H1 (cell line): ENCODE measurements around the gene DNAJC6. TPM values are rescaled to one million over a fixed set of nuclear protein-coding genes. Genes with fewer than 3 reads are reported as not detected.

Experiments
- SAP30 ChIP-seq: fragments of 300-600 bp; sonication (generic); IDR thresholded peaks from 2 replicates; pipeline ENCODE4 v1.7.1; 2012; ENCODE audit warnings: low read length, moderate library complexity, mild to moderate bottlenecking, inconsistent platforms; ENCODE audit not compliant: insufficient read depth, insufficient replicate concordance
- SIRT6 ChIP-seq: IDR thresholded peaks from one replicate; pipeline ENCODE4 v1.7.1; 2012; ENCODE audit warnings: low read length, inconsistent platforms
- polyA plus RNA-seq, 7 experiments: library from polyadenylated mRNA; depleted of rRNA in 3 of 7; stranded (reverse) in 5 of 7; unstranded in 2 of 7; fragments of >200 nt in 5 of 7; fragments of 200-250 nt in 2 of 7; gene quantifications; 1 replicate in 5 of 7; 2 replicates in 1 of 7; 4 replicates in 1 of 7; pipeline versions ENCODE4 v1.2.1 to v1.2.3, GENCODE V29; 2011 to 2013; ENCODE audit warnings: missing spikeins in 2 of 7, mixed read lengths in 2 of 7
- total RNA-seq: library from RNA; stranded (reverse); fragmentation: NEBNext Ultra II Directional; extraction: Animal tissue kit (Norgen Biotek cat#: 25700); gene quantifications from 2 replicates; pipeline ENCODE4 v1.2.1, GENCODE V29; 2021
- TF ChIP-seq, protein P1 (sequence below): fragments of 300-600 bp; sonication (generic); IDR thresholded peaks from 2 replicates; pipeline ENCODE4 v1.7.1; 2012; ENCODE audit warnings: low read length, moderate library complexity, mild to moderate bottlenecking, inconsistent platforms; ENCODE audit not compliant: insufficient replicate concordance

The DNAJC6 gene
- total and polyA plus RNA-seq, 2 of the 8 experiments (the other 6 are each of a cell fraction or from before 2014, with no cell fraction given): 1.6 to 3.0 TPM

- TF ChIP-seq, protein P1, sequence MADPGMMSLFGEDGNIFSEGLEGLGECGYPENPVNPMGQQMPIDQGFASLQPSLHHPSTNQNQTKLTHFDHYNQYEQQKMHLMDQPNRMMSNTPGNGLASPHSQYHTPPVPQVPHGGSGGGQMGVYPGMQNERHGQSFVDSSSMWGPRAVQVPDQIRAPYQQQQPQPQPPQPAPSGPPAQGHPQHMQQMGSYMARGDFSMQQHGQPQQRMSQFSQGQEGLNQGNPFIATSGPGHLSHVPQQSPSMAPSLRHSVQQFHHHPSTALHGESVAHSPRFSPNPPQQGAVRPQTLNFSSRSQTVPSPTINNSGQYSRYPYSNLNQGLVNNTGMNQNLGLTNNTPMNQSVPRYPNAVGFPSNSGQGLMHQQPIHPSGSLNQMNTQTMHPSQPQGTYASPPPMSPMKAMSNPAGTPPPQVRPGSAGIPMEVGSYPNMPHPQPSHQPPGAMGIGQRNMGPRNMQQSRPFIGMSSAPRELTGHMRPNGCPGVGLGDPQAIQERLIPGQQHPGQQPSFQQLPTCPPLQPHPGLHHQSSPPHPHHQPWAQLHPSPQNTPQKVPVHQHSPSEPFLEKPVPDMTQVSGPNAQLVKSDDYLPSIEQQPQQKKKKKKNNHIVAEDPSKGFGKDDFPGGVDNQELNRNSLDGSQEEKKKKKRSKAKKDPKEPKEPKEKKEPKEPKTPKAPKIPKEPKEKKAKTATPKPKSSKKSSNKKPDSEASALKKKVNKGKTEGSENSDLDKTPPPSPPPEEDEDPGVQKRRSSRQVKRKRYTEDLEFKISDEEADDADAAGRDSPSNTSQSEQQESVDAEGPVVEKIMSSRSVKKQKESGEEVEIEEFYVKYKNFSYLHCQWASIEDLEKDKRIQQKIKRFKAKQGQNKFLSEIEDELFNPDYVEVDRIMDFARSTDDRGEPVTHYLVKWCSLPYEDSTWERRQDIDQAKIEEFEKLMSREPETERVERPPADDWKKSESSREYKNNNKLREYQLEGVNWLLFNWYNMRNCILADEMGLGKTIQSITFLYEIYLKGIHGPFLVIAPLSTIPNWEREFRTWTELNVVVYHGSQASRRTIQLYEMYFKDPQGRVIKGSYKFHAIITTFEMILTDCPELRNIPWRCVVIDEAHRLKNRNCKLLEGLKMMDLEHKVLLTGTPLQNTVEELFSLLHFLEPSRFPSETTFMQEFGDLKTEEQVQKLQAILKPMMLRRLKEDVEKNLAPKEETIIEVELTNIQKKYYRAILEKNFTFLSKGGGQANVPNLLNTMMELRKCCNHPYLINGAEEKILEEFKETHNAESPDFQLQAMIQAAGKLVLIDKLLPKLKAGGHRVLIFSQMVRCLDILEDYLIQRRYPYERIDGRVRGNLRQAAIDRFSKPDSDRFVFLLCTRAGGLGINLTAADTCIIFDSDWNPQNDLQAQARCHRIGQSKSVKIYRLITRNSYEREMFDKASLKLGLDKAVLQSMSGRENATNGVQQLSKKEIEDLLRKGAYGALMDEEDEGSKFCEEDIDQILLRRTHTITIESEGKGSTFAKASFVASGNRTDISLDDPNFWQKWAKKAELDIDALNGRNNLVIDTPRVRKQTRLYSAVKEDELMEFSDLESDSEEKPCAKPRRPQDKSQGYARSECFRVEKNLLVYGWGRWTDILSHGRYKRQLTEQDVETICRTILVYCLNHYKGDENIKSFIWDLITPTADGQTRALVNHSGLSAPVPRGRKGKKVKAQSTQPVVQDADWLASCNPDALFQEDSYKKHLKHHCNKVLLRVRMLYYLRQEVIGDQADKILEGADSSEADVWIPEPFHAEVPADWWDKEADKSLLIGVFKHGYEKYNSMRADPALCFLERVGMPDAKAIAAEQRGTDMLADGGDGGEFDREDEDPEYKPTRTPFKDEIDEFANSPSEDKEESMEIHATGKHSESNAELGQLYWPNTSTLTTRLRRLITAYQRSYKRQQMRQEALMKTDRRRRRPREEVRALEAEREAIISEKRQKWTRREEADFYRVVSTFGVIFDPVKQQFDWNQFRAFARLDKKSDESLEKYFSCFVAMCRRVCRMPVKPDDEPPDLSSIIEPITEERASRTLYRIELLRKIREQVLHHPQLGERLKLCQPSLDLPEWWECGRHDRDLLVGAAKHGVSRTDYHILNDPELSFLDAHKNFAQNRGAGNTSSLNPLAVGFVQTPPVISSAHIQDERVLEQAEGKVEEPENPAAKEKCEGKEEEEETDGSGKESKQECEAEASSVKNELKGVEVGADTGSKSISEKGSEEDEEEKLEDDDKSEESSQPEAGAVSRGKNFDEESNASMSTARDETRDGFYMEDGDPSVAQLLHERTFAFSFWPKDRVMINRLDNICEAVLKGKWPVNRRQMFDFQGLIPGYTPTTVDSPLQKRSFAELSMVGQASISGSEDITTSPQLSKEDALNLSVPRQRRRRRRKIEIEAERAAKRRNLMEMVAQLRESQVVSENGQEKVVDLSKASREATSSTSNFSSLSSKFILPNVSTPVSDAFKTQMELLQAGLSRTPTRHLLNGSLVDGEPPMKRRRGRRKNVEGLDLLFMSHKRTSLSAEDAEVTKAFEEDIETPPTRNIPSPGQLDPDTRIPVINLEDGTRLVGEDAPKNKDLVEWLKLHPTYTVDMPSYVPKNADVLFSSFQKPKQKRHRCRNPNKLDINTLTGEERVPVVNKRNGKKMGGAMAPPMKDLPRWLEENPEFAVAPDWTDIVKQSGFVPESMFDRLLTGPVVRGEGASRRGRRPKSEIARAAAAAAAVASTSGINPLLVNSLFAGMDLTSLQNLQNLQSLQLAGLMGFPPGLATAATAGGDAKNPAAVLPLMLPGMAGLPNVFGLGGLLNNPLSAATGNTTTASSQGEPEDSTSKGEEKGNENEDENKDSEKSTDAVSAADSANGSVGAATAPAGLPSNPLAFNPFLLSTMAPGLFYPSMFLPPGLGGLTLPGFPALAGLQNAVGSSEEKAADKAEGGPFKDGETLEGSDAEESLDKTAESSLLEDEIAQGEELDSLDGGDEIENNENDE: no peak
- no peak for TF ChIP-seq SAP30
- TF ChIP-seq SIRT6: no peak
- TF ChIP-seq, all 59 proteins: peak for 0
Observed at GRCh38 chr1:65266476-65266875, 42.9 kb upstream of the DNAJC6 start (continued).
